Measurements from ENCODE around the gene EIF4E1B.

DNA sequence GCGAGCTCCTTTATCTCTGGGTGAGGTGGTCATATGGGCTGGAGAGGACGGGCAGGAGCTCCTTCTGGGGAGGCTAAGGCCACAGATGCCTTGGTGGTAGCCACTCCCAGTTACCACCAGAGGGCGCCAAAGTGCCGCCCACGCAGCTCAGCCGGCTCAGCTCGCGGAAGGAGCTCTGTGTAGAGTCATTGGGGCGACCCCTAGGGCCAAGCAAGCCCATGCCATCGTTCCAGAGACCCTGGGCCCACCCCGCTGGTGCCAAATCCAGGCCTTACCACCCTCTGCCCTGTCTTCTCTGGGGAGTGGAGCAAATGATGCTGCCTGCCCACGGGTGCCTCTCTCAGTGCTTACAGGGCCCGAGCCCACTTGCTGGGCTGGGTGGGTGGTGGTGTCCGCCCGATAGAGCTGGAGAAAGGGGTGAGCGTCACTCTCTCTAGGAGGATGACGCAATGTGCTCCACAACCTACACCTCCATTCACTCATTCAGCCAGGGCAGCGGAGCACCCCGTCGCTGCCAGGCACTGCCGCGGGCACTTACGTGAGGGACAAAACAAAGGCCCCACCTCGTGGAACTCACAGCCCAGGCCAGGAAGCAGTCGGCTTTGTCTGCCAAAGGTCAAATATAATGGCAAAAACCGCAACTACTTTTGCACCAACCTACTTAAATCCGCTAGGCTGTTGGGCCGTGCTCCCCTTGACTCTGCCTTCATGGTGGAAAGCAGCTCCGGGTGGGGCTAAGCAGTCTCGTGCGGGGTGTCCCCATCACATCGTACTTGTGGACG lies 30.6 kb downstream of the EIF4E1B start:
- TF ChIP-seq, protein P1, sequence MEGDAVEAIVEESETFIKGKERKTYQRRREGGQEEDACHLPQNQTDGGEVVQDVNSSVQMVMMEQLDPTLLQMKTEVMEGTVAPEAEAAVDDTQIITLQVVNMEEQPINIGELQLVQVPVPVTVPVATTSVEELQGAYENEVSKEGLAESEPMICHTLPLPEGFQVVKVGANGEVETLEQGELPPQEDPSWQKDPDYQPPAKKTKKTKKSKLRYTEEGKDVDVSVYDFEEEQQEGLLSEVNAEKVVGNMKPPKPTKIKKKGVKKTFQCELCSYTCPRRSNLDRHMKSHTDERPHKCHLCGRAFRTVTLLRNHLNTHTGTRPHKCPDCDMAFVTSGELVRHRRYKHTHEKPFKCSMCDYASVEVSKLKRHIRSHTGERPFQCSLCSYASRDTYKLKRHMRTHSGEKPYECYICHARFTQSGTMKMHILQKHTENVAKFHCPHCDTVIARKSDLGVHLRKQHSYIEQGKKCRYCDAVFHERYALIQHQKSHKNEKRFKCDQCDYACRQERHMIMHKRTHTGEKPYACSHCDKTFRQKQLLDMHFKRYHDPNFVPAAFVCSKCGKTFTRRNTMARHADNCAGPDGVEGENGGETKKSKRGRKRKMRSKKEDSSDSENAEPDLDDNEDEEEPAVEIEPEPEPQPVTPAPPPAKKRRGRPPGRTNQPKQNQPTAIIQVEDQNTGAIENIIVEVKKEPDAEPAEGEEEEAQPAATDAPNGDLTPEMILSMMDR (conservative IDR thresholded peaks at IDR 0.05 in 1 of 2, IDR thresholded peaks at IDR 0.05 in 1 of 2; ENCODE audit: extremely low read depth in 1 of 2, insufficient read depth in 1 of 2, low read depth in 1 of 2, low read length in 2 of 2): peak; percentile 77 to 98
- no peak for TF ChIP-seq EZH2 (IDR thresholded peaks at IDR 0.05; ENCODE audit: borderline replicate concordance, low read length)
